SK-N-SH treated with all-trans-retinoic acid at 6 μM for 48 hours (cell line): ENCODE measurements around the gene MLXIP.
"Not testable (repeated sequence)": the region's sequence is repeated elsewhere in the genome, so short reads cannot be mapped to it uniquely, and the experiment has no call there.

Experiments
- ATAC-seq: fragments of 200-7000 bp; cut with Tn5 transposase; 3 replicates; pipeline ENCODE4 v1.9.1; 2020; ENCODE audit warnings: mild to moderate bottlenecking, moderate library complexity
- CREB5 ChIP-seq: fragments of 250-450 bp; sonication (Bioruptor Pico); IDR thresholded peaks from 2 replicates; pipeline ENCODE4 v1.5.1; 2020; ENCODE audit warnings: low read depth, mild to moderate bottlenecking, moderate library complexity
- CSDC2 ChIP-seq: fragments of 250-450 bp; sonication (Bioruptor Pico); IDR thresholded peaks from 2 replicates; pipeline ENCODE4 v1.5.0; 2020; ENCODE audit warnings: mild to moderate bottlenecking, moderate library complexity
- CSRNP3 ChIP-seq: fragments of 250-450 bp; sonication (Bioruptor Pico); IDR thresholded peaks from 2 replicates; pipeline ENCODE4 v1.5.1; 2021; ENCODE audit warnings: mild to moderate bottlenecking, moderate library complexity
- ESRRG ChIP-seq: fragments of 250-450 bp; sonication (Bioruptor Pico); IDR thresholded peaks from 2 replicates; pipeline ENCODE4 v1.6.1; 2021; ENCODE audit warnings: mild to moderate bottlenecking
- GLIS3 ChIP-seq: fragments of 250-450 bp; sonication (Bioruptor Pico); IDR thresholded peaks from 2 replicates; pipeline ENCODE4 v1.5.0; 2020; ENCODE audit warnings: mild to moderate bottlenecking, moderate library complexity
- OSR1 ChIP-seq: fragments of 250-450 bp; sonication (Bioruptor Pico); IDR thresholded peaks from 2 replicates; pipeline ENCODE4 v1.8.0; 2022; ENCODE audit warnings: moderate library complexity, mild to moderate bottlenecking, inconsistent platforms
- PATZ1 ChIP-seq: fragments of 250-450 bp; sonication (Bioruptor Pico); IDR thresholded peaks from 2 replicates; pipeline ENCODE4 v1.8.0; 2020; ENCODE audit warnings: mild to moderate bottlenecking, moderate library complexity, borderline replicate concordance
- PPARA ChIP-seq: fragments of 250-450 bp; sonication (Bioruptor Pico); IDR thresholded peaks from 2 replicates; pipeline ENCODE4 v1.5.0; 2020; ENCODE audit warnings: mild to moderate bottlenecking, borderline replicate concordance
- RARB ChIP-seq: fragments of 250-450 bp; sonication (Bioruptor Pico); IDR thresholded peaks from 2 replicates; pipeline ENCODE4 v1.8.0; 2021; ENCODE audit warnings: mild to moderate bottlenecking, moderate library complexity
- TCF4 ChIP-seq: fragments of 250-450 bp; sonication (Bioruptor Pico); IDR thresholded peaks from 2 replicates; pipeline ENCODE4 v1.8.0; 2021; ENCODE audit warnings: mild to moderate bottlenecking, moderate library complexity, borderline replicate concordance
- TOX ChIP-seq: fragments of 250-450 bp; sonication (Bioruptor Pico); IDR thresholded peaks from 2 replicates; pipeline ENCODE4 v1.8.0; 2021; ENCODE audit warnings: mild to moderate bottlenecking, moderate library complexity, borderline replicate concordance
- TSHZ2 ChIP-seq: fragments of 250-450 bp; sonication (Bioruptor Pico); IDR thresholded peaks from 2 replicates; pipeline ENCODE4 v1.5.0; 2020; ENCODE audit warnings: mild to moderate bottlenecking, moderate library complexity
- ZC3H10 ChIP-seq: fragments of 250-450 bp; sonication (Bioruptor Pico); IDR thresholded peaks from 2 replicates; pipeline ENCODE4 v1.5.1; 2021; ENCODE audit warnings: mild to moderate bottlenecking, moderate library complexity
- ZFP3 ChIP-seq: fragments of 250-450 bp; sonication (Bioruptor Pico); IDR thresholded peaks from 2 replicates; pipeline ENCODE4 v1.5.0; 2020; ENCODE audit warnings: mild to moderate bottlenecking, moderate library complexity
- ZFP30 ChIP-seq: fragments of 450-650 bp; formaldehyde crosslinking; IDR thresholded peaks from 2 replicates; pipeline ENCODE4 v1.5.0; 2022; ENCODE audit warnings: mild to moderate bottlenecking, moderate library complexity
- ZNF565 ChIP-seq: fragments of 450-650 bp; formaldehyde crosslinking; conservative IDR thresholded peaks from 2 replicates; pipeline ENCODE4 v1.5.0; 2020; ENCODE audit warnings: low read depth, mild to moderate bottlenecking, moderate library complexity
- ZNF70 ChIP-seq: fragments of 450-650 bp; formaldehyde crosslinking; IDR thresholded peaks from 2 replicates; pipeline ENCODE4 v1.5.0; 2020; ENCODE audit warnings: mild to moderate bottlenecking, moderate library complexity

Gene MLXIP

GRCh38 chr12:122035292-122035691 lies 43.3 kb upstream of the MLXIP start:
- no peak for TF ChIP-seq CREB5 (CRISPR knock-in tag)
- TF ChIP-seq PPARA (CRISPR knock-in tag), result no peak
- TF ChIP-seq ZC3H10 (CRISPR knock-in tag), result no peak
- TF ChIP-seq CSRNP3 (CRISPR knock-in tag), result no peak
- TF ChIP-seq ZNF565, result no peak
- TF ChIP-seq GLIS3, result no peak
- no peak for ATAC-seq

GRCh38 chr12:122036153-122036552 lies 42.4 kb upstream of the MLXIP start:
- TF ChIP-seq ZFP3 (CRISPR knock-in tag) (no peak), ZNF70 (CRISPR knock-in tag) (no peak), CSDC2 (CRISPR knock-in tag) (no peak), TOX (no peak), TCF4 (CRISPR knock-in tag) (no peak)
- no peak for ATAC-seq

- TF ChIP-seq CREB5 (CRISPR knock-in tag) (no peak), RARB (CRISPR knock-in tag) (no peak), TSHZ2 (no peak), OSR1 (no peak), CSDC2 (CRISPR knock-in tag) (no peak), ZFP30 (CRISPR knock-in tag) (no peak), PATZ1 (CRISPR knock-in tag) (no peak), ESRRG (no peak), CSRNP3 (CRISPR knock-in tag) (no peak), ZFP3 (CRISPR knock-in tag) (no peak), GLIS3 (no peak)
- no peak for ATAC-seq
Measured at GRCh38 chr12:122040579-122041386, 37.8 kb upstream of the MLXIP start.

- ATAC-seq, result not testable (repeated sequence)
Measured at GRCh38 chr12:122041458-122041857, 37.1 kb upstream of the MLXIP start.
